Lower leg skin (tissue), 4 donors: Measurements from ENCODE around the gene PARP6. TPM values are rescaled to one million over a fixed set of nuclear protein-coding genes. Genes with fewer than 3 reads are reported as not detected.

Experiments
- DNase-seq, 2 donors: peaks; one replicate each; pipeline ENCODE4 v3.0.0-alpha.2; 2019; ENCODE audit warnings: low spot score in 2 of 2
- H3K4me3 ChIP-seq: fragments of 200-600 bp; sonication (generic); 2 replicates; pipeline ENCODE4 v1.5.1; 2017; ENCODE audit warnings: mild to moderate bottlenecking, low read depth; ENCODE audit not compliant: poor library complexity, severe bottlenecking
- POLR2A ChIP-seq, 2 donors: fragments of 450-650 bp; IDR thresholded peaks; one replicate each; pipeline ENCODE4 v1.6.1; 2016 to 2017; ENCODE audit warnings: antibody characterized with exemption in 2 of 2, mild to moderate bottlenecking in 1 of 2, moderate library complexity in 1 of 2
- WGBS, 2 donors: methylation state at CpG; one replicate each; pipeline ENCODE4 v1.1.5; 2018; 5-methylcytosine and 5-hydroxymethylcytosine counted together
- intact Hi-C: fragments of 100-400 bp; cut with DNase I; formaldehyde crosslinking; loops from one replicate; pipeline ENCODE4 v1.15.0; 2023; ENCODE audit warnings: low total_unique reads
- total RNA-seq, 4 donors: library from RNA; depleted of rRNA; stranded (reverse); fragments of >200 nt; gene quantifications; one replicate each; pipeline ENCODE4 v1.1.0, GENCODE V29; 2016
- TF ChIP-seq, protein P1 (sequence below), 3 donors: fragments of 450-650 bp; IDR thresholded peaks; one replicate each; pipeline ENCODE4 v1.5.1; 2016; ENCODE audit warnings: antibody characterized with exemption in 3 of 3, mild to moderate bottlenecking in 3 of 3, moderate library complexity in 2 of 3

The PARP6 gene
- total RNA-seq, 4 donors from 2014 or later, result 47.4 to 61.7 (median 54.8) TPM

DNA sequence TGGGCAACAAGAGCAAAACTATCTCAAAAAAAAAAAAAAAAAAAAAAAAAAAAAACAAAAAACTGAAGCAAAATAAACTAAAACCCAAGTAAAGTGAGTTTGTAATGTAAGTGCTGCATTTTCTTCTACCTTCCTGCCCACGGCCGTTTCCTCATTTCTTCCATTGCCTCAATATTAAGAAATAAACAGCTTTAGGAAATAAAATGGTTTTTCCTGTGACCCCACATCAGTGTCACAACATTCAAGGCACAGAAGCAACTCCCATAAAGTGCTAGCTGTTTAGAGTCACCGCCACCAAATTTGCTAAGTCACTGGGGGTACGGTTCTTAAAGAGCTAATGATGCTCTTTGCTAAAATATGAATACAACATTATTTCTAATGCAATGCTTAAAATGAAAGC, 44.6 kb downstream of the PARP6 start:
- whole genome bisulfite sequencing, 2 donors, result 33 to 38% methylated on average over 4 of the region's 4 CpGs
- TF ChIP-seq, protein P1, sequence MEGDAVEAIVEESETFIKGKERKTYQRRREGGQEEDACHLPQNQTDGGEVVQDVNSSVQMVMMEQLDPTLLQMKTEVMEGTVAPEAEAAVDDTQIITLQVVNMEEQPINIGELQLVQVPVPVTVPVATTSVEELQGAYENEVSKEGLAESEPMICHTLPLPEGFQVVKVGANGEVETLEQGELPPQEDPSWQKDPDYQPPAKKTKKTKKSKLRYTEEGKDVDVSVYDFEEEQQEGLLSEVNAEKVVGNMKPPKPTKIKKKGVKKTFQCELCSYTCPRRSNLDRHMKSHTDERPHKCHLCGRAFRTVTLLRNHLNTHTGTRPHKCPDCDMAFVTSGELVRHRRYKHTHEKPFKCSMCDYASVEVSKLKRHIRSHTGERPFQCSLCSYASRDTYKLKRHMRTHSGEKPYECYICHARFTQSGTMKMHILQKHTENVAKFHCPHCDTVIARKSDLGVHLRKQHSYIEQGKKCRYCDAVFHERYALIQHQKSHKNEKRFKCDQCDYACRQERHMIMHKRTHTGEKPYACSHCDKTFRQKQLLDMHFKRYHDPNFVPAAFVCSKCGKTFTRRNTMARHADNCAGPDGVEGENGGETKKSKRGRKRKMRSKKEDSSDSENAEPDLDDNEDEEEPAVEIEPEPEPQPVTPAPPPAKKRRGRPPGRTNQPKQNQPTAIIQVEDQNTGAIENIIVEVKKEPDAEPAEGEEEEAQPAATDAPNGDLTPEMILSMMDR (IDR thresholded peaks at IDR 0.05), result no peak
- TF ChIP-seq POLR2A (IDR thresholded peaks at IDR 0.05), result no peak
- intact Hi-C loops, result no loop called here
- no peak overlapping the region for H3K4me3 ChIP-seq
- DNase-seq, result no peak

DNA sequence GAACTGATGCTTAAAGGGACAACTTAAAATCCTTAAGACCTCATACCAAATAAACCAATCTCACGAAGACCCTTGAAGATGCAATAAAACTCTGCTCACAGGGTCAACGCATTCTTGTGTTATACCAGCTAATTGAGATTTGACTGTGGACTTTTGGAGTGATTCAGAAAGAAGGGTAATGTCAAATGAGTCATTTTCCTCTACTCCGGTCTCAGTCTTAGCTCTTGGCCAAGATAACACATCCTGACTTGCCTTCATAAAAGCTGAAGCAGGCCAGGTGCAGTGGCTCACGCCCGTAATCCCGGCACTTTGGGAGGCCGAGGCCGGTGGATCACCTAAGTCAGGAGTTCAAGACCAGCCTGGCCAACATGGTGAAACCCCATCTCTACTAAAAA, 45.2 kb downstream of the PARP6 start:
- no peak for DNase-seq
- no peak overlapping the region for H3K4me3 ChIP-seq
- intact Hi-C loops, result no loop called here
- WGBS, 2 donors, result 35 to 44% methylated on average over 8 of the region's 8 CpGs
- TF ChIP-seq POLR2A (IDR thresholded peaks at IDR 0.05), result no peak
- TF ChIP-seq, protein P1 (IDR thresholded peaks at IDR 0.05), result no peak

DNA sequence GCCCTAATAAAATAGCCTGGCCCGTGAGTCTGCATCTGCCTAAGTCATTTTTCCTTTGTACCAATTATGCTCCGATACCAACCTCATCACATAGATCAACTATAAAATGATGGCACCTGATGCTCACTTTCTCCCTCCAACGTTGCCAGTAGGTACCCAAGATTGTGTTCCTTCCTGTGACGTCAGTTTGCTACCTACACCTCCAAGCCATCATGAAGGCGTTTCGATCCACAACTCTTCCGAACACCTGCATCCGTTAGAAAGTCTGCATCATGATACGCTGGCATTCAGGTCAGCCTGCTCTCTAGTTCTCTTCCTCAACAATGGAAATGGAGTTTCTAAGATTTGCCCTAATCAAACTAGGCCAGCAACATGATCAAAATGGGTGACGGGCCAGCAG, 49.1 kb downstream of the PARP6 start:
- TF ChIP-seq POLR2A (IDR thresholded peaks at IDR 0.05), result no peak
- TF ChIP-seq, protein P1 (IDR thresholded peaks at IDR 0.05), result no peak
- H3K4me3 ChIP-seq, result no peak overlapping the region
- no peak for DNase-seq
- intact Hi-C loops, result no loop called here
- 84 to 86% methylated on average over 10 of the region's 10 CpGs for WGBS, 2 donors

DNA sequence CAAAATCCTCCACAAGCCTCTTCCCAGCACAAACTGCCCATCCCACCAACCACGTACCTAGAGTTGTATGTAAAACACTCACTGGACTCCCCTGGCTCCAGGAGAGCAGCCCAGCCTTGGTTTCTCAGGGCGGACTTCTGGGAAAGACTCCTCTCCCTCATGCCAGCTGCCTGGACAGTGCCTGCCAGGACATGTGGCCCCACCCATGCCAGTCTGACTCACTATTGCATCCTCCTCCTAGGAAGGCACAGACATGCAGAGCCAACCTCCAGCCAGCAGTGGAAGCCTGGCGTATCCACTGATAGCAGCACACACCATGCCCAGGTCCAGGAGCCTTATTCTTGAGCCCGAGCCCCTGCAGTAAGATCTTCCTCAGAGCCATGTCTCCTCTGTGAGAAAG, 50.0 kb downstream of the PARP6 start:
- no peak for TF ChIP-seq POLR2A (IDR thresholded peaks at IDR 0.05)
- TF ChIP-seq, protein P1 (IDR thresholded peaks at IDR 0.05), result no peak
- no peak overlapping the region for H3K4me3 ChIP-seq
- intact Hi-C loops, result no loop called here
- WGBS, 2 donors, result 40 to 54% methylated on average over 4 of the region's 4 CpGs
- peak; percentile 71 to 89 for DNase-seq

DNA sequence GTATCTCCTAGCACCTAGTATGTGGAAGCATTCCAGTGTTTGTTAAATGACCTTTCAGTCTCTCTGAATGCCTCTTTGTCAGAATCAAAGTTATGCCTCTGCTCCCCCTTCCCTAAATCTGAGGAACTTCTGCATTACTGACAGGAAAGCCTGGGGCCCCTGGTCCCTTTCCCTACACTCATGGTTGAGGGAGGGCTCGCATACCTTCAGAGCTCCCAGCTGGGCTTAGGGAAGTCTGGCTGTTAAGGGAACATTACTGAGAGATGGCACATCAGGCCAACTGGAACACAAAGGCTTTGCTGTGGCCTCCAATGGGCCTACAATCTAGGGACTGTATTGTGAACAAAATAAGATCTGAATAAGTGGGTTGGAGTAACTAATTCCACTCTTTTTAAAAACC, 51.7 kb downstream of the PARP6 start:
- no peak for TF ChIP-seq POLR2A (IDR thresholded peaks at IDR 0.05)
- TF ChIP-seq, protein P1 (IDR thresholded peaks at IDR 0.05), result no peak
- H3K4me3 ChIP-seq, result no peak overlapping the region
- 63 to 69% methylated on average over 1 of the region's 1 CpG for WGBS, 2 donors
- no peak for DNase-seq
- intact Hi-C loops, result no loop called here

DNA sequence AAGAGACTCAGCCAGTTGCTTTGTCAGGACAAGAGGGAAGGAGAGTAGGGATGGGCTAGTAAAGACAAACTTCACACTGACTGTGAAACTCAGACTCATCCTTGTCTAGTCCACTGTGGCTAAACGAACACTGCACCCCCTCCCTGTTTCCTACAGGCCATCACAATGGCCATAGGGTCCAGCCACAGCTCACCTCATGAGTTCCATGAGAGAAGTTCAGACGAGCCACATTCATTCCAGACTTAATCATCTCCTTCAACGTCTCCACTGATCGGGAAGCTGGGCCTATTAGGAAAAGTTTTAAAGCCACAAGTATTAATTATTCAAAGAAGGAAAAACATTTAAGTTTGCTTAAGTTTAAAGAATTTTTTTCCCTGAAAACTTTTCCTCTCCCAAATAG, 55.1 kb downstream of the PARP6 start:
- 74 to 79% methylated on average over 4 of the region's 4 CpGs for whole genome bisulfite sequencing, 2 donors
- no peak for DNase-seq
- intact Hi-C loops, result no loop called here
- TF ChIP-seq, protein P1 (IDR thresholded peaks at IDR 0.05), result no peak
- no peak for TF ChIP-seq POLR2A (IDR thresholded peaks at IDR 0.05)
- H3K4me3 ChIP-seq, result no peak overlapping the region
